ENCODE measurements around the gene DUSP6.

The DUSP6 gene

GRCh38 chr12:89373763-89374572, 21.7 kb upstream of the DUSP6 start:
- peak; percentile 74 for DNase-seq

GRCh38 chr12:89372584-89373370, 20.5 kb upstream of the DUSP6 start:
- DNase-seq, result no peak

DNA sequence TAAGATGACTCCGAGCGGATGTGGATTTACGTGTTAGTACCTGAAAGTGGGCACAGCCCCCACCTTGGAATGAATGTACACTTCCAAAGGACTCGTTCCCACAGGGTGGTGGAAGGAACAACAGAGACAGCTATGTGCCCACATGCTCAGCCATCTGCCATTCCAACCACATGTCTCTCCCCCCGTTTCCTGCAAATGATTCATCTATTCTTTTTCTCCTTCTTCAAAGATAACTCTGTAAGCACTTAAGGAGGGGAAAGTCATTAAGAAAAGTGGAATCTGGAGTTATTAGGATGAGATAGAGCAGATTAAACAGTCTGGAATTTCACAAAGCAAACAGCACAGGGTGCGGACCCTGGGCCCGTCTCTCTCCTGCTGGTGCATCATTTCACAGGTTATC, 18.5 kb upstream of the DUSP6 start:
- DNase-seq, result peak; percentile 85

- no peak for DNase-seq
Measured at GRCh38 chr12:89370421-89370831, 18.1 kb upstream of the DUSP6 start.

DNA sequence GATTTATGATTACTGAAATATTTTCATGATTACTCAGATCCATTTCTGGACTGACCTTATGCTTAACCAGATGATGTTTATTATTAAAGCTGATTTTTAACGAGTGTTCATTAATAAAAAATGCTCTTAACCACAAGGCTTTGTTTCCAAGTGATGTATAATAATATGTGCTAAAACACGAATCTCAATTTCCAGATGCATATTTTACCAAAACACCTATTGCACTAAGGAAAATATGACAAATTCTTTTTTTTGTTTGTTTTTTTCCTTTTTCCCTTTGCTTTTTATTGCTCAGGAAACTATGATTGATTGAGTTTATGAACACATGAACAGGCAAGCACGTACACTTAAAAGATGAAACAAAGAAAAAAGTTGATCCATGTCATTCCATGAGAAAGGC, 16.9 kb upstream of the DUSP6 start:
- no peak for DNase-seq

DNA sequence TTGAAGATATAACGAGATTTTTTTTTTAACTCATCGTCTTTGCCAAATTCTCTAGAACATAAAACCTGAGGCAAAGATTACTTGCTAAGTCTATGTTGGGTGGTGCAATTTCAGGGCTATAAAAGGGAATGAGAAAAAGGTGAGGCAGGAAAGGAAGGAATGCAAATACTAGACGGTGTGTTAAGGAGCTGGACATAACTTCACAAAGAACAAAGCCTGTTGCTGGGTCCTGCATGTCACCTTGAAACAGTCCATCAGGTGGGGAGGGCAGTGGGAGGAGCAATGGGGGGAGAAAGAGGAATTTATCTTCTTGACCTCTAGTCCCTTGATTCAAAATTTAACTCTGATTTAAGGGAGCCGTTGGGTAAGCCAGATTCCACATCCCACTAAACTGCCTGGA, 16.1 kb upstream of the DUSP6 start:
- DNase-seq, result no peak

DNA sequence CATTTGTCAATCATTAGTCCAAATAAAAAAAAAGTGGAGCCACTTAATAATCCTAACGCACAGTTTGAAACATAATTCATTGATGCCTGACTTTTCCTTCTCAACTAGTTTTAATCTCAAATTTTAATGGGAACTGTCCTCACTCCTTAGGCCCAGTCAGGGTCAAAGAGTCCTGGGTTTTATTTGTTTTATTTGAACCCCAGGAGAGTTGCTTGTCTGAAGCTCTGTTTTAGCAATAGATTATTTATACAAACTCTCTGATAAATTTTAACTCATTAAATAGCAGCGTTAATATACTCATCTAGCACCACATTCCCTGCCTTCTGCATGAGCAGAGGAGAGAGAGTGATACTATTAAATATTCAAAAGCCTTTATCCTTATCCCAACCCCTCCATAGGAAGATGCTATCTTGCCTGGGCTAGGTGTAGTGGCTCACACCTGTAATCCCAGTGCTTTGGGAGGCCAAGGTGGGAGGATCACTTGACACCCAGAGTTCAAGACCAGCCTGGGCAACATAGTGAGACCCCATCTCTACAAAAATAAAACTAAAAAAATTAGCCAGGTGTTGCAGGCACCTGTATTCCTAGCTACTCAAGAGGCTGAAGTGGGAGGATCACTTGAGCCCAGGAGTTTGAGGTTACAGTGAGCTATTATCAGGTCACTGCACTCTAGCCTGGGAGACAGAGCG, 14.5 kb upstream of the DUSP6 start:
- no peak for DNase-seq

DNA sequence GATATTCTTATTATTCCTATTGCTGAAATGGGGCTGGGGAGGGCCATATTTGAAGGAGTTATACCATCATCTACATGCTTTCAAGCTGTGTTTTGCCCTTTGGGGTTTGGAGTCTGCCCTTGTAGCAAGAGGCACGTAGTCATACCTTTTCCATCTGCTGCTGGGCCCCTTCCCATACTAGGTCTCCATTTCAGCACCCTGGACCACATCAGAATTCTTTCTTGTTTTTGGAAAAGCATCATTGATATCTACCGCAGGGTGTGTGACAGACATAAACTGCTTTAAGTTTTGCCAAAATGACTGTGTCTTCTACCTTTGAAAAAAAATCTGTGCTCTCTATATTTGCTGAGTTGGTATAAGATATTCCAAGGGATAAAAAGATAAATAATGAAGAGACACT, 12.3 kb upstream of the DUSP6 start:
- DNase-seq, result no peak

DNA sequence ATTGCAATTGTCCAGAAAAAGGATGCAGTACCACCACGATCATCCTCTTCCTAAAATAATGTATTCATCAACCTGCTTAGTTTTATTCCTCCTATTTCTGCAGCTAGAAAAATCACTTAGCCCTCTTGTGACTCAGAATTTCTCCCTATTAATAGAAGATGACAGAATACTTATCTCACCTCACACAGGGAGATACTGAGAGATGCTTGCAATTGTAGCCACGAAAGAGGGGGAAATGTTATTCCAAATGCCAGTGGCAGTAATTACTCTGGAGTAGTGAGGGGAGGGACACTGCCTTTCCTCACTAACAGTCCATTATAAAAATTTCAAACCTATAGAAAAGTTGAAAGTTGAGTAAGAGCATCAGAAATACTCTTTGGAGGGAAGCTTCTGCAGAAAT, 11.8 kb upstream of the DUSP6 start:
- no peak for DNase-seq

GRCh38 chr12:89363582-89363981, 11.3 kb upstream of the DUSP6 start:
- DNase-seq, result no peak

GRCh38 chr12:89363084-89363483, 10.8 kb upstream of the DUSP6 start:
- no peak for DNase-seq

DNA sequence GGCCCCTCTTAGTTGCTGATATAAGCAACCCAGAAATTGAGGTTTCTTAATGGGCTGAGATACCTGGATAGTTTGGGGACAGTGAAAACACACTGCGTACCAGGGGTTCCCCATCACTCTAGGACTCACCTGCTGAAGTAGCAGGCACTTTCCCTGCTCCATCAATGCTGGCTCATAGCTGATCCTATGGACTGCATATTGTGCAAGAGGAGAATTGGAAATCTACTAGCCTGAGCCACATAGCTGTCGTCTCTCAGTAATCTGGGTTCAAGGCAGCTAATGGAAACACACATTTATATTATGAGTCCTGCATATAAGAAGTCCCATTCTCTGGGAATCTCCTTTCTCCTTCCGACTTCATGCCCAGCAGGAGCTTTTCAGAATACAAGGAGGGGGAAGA, 7.3 kb upstream of the DUSP6 start:
- DNase-seq, result no peak

DNA sequence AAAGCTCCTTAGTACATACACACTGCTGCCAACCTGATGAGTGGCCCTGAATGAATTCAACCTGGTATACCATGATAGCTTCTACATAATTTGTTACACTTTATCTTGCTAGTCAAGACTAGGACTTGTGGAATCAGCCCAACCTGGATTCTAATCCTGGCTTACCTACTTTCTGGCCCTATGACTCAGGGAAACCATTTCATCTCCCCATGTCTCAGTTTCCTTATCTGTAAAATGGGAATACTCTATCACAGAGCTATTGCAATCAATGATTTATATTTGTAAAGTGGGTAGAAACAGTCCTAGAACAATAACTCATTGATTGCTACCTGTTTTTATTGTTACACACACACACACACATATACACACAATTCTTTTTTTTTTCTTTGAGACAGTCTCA, 6.5 kb upstream of the DUSP6 start:
- no peak for DNase-seq

DNA sequence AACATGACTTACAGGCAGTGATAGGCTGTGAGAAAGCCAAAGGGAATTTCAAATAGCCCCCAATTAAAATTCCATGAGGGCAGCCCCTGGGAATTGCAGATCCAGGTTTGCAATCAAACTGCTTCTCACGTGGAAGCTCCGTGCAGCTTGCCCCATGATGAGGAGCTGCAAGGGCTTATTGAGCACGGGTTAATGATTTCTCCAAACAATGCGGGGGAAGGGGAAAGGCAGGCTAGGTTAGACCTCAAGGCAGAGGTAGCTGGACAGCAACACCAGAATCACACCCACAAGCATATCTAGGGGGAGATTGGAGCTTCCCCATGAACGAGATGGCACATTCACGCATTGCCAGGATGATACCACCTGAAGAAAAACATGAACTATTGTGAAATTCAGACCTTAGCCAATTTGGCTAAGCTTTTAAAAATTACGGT, 5.0 kb upstream of the DUSP6 start:
- no peak for DNase-seq

DNA sequence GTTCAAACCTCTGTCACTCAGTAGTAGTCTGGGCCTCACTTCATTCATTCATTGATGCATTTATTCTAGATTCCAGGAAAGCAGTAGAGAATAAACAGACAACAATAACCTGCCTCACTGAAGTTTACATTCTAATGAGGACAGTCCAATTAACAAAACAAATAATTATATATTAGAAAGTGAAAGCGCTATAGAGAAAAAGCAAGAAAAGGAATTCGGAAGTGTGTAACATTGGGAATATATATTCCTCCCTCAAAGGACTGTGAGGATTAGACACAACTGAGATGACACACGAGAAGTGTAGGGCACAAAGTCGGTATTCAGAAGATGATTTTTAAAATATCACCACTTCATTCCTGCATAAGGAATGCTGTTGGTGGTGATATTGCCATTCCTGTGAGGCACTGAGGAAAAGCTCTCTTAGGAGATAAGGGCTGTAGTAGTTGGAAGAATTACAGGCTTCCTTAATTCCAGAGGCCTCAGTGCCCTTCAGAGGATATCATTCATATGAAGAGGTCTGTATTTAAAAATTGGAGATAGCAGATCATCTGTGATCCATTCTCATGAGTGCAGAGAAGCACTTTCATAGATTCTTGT, 3.9 kb upstream of the DUSP6 start:
- DNase-seq, result no peak

DNA sequence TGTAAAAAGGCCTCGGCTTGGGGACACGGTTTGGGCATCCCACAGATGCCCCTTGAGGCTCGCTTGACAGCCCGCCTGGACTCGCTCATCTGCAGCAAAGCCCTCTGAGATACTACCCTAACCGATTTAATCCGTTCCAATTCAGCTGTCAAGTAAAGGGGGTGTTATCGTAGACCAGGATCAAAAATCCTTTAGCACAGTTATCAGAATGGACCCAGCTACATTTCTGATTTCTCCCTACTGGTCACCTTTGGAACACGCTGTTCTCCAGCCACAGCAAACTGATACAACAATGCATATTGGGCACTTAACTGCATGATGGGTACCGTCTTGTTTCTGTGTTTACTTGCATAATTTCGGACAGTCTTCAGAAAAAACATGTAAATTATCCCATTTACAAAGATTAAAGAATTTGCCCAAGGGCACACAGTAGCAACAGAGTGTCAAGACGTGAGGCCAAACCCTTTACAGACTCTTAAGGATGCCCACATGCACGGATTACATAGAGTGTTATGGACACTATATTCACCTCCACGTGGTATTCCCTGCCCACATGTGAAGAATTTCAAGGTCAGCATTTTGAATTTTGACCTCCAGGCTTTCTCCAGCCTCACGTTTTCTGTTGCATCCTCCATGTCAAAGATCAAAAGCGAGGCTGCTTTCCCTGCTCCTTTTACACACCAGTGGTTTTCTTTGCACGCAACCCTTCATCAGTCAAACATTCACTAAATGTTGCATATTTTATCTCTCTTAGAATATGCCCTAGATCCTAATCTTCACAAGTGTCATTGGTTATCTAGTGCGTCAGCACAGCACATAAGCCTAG, 3.2 kb upstream of the DUSP6 start:
- DNase-seq, result no peak

DNA sequence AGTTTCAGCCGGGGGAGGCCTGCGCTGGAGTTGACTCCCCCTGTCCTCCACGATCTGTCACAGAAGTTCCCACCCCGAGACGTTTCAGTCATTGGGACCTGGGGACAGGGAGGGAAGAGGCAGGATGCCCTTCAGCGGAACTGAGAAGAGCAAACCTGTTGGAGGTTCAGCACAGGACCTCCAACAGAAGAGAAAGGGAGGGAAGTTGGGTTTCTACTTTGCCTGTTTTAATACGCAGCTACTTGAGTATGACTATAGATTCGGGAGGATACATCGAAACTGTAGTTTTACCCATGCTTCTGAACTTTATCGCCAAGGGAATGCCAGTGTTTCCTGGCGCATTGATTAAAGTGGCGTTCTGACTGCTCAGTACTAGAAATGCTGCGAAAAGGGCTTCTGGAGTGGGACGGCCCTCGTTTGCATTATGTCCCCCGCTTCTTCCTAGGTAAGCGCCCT, 2.3 kb upstream of the DUSP6 start:
- no peak for DNase-seq

- DNase-seq, result peak; percentile 71
Measured at GRCh38 chr12:89353823-89354611, 1.7 kb upstream of the DUSP6 start.

- DNase-seq, result peak; percentile 64
Measured at GRCh38 chr12:89353188-89353822, 1.0 kb upstream of the DUSP6 start.

GRCh38 chr12:89352242-89352491, 134 bp downstream of the DUSP6 start:
- no peak for DNase-seq
